Measurements from ENCODE around the gene CACNA1G. TPM values are rescaled to one million over a fixed set of nuclear protein-coding genes. Genes with fewer than 3 reads are reported as not detected.

Gene CACNA1G
- total and polyA plus RNA-seq, 2 experiments from 2014 or later, result 0.06 to 0.97 TPM

GRCh38 chr17:50519141-50519834, 41.2 kb upstream of the CACNA1G start:
- H4K20me1 ChIP-seq (ENCODE audit: insufficient read depth), result no peaks in the 10 kb centered on the region
- peak; percentile 39 for DNase-seq
- H3K4me3 ChIP-seq, result no peak overlapping the region
- 61 to 62% methylated on average over 7 to 8 of the region's 8 CpGs for WGBS, 2 experiments (ENCODE audit: low coverage in 1 of 2, low lambda C conversion rate in 2 of 2, missing lambda C conversion rate in 2 of 2)
- no peak overlapping the region for H2AFZ ChIP-seq
- H3K4me1 ChIP-seq (ENCODE audit: insufficient read depth), result peaks cover 11% of the 10 kb centered on the region; the same call in 1 of the 2 replicates
- no peak for TF ChIP-seq EZH2 (IDR thresholded peaks at IDR 0.05; ENCODE audit: insufficient read depth, poor library complexity, severe bottlenecking)
- no peak for TF ChIP-seq EZH2phosphoT487 (IDR thresholded peaks at IDR 0.05; ENCODE audit: insufficient read depth, low read depth)
- no peak overlapping the region for H3K4me2 ChIP-seq (ENCODE audit: unreplicated experiment)
- H3F3A ChIP-seq (ENCODE audit: insufficient read depth), result no peaks in the 10 kb centered on the region
- no peak overlapping the region for H3K27ac ChIP-seq
- H3K79me2 ChIP-seq (ENCODE audit: insufficient read depth), result no peaks in the 10 kb centered on the region
- H3K9ac ChIP-seq, result no peak overlapping the region
- H3K36me3 ChIP-seq (ENCODE audit: low read depth), result no peaks in the 10 kb centered on the region
- in situ Hi-C loops (cut with MboI), result loop anchor here (25.0 kb wide), 1 partner anchor 443 kb away; no protein-coding TSS in a partner anchor
- no peaks in the 10 kb centered on the region for H3K9me3 ChIP-seq (ENCODE audit: low read depth)
- H3K9me2 ChIP-seq (ENCODE audit: insufficient read depth), result no peaks in the 10 kb centered on the region
- H3K27me3 ChIP-seq (replicated peaks; ENCODE audit: insufficient read depth), result no peaks in the 10 kb centered on the region

DNA sequence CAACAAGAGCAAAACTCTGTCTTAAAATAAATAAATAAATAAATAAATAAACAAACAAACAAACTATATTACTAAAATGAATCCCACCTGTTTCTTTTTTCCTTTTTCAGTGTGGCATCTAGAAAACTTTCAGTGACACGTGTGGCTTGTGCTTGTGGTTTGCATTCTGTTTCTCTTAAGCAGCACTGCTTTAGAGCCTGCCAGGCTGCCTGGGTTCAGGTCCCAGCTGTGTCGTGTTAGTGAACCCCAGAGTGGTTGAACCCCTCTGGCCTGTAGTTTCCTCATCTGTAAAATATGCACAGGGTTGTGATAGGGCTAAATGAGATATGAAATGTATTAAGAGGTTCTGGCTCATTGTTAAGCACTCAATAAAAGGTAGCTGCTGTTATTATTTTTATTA, 40.0 kb upstream of the CACNA1G start:
- H3K27me3 ChIP-seq (replicated peaks; ENCODE audit: insufficient read depth), result no peaks in the 10 kb centered on the region
- WGBS, 2 experiments (ENCODE audit: low coverage in 1 of 2, low lambda C conversion rate in 2 of 2, missing lambda C conversion rate in 2 of 2), result 65 to 70% methylated on average over 2 of the region's 2 CpGs
- H3K9me3 ChIP-seq (ENCODE audit: low read depth), result no peaks in the 10 kb centered on the region
- H2AFZ ChIP-seq, result no peak overlapping the region
- H3F3A ChIP-seq (ENCODE audit: insufficient read depth), result no peaks in the 10 kb centered on the region
- H4K20me1 ChIP-seq (ENCODE audit: insufficient read depth), result no peaks in the 10 kb centered on the region
- H3K79me2 ChIP-seq (ENCODE audit: insufficient read depth), result no peaks in the 10 kb centered on the region
- no peaks in the 10 kb centered on the region for H3K36me3 ChIP-seq (ENCODE audit: low read depth)
- H3K9ac ChIP-seq, result no peak overlapping the region
- no peak for TF ChIP-seq EZH2 (IDR thresholded peaks at IDR 0.05; ENCODE audit: insufficient read depth, poor library complexity, severe bottlenecking)
- H3K4me1 ChIP-seq (ENCODE audit: insufficient read depth), result peaks cover 2% of the 10 kb centered on the region; the same call in 1 of the 2 replicates
- no peak overlapping the region for H3K4me2 ChIP-seq (ENCODE audit: unreplicated experiment)
- no peak for DNase-seq
- in situ Hi-C loops (cut with MboI), result loop anchor here (25.0 kb wide), 1 partner anchor 442 kb away; no protein-coding TSS in a partner anchor
- no peak overlapping the region for H3K27ac ChIP-seq
- H3K9me2 ChIP-seq (ENCODE audit: insufficient read depth), result no peaks in the 10 kb centered on the region
- no peak overlapping the region for H3K4me3 ChIP-seq

DNA sequence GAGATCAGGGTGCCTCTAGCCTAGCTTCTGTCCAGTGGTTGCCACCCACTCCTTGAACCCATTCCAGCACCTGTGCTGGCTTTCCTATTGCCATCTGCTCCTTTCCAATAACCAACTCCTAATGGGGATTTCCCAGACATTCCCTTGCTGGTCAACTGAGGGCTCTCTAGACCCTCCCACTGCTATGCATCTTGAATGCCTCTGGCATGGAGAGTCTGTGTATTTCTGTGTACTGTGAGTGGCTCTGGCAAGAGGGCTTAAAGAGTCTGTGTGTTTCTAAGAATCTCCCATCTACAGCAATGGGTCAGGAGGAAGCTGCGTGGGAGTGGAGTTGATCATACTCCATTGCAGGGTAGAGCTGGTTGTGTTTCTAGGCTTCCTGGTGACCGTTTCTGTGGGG, 39.0 kb upstream of the CACNA1G start:
- Histone ChIP-seq H3F3A (ENCODE audit: insufficient read depth) (no peaks in the 10 kb centered on the region), H3K27me3 (replicated peaks; ENCODE audit: insufficient read depth) (no peaks in the 10 kb centered on the region), H3K79me2 (ENCODE audit: insufficient read depth) (no peaks in the 10 kb centered on the region), H3K4me3 (no peak overlapping the region), H3K36me3 (ENCODE audit: low read depth) (no peaks in the 10 kb centered on the region), H3K4me2 (ENCODE audit: unreplicated experiment) (no peak overlapping the region), H4K20me1 (ENCODE audit: insufficient read depth) (no peaks in the 10 kb centered on the region), H3K9me2 (ENCODE audit: insufficient read depth) (no peaks in the 10 kb centered on the region), H3K9ac (no peak overlapping the region), H3K4me1 (ENCODE audit: insufficient read depth) (no peaks in the 10 kb centered on the region), H3K9me3 (ENCODE audit: low read depth) (no peaks in the 10 kb centered on the region), H2AFZ (no peak overlapping the region), H3K27ac (no peak overlapping the region)
- in situ Hi-C loops (cut with MboI), result loop anchor here (25.0 kb wide), 1 partner anchor 441 kb away; no protein-coding TSS in a partner anchor
- no peak for TF ChIP-seq EZH2phosphoT487 (IDR thresholded peaks at IDR 0.05; ENCODE audit: insufficient read depth, low read depth)
- no peak for TF ChIP-seq EZH2 (IDR thresholded peaks at IDR 0.05; ENCODE audit: insufficient read depth, poor library complexity, severe bottlenecking)
- WGBS, 2 experiments (ENCODE audit: low coverage in 1 of 2, low lambda C conversion rate in 2 of 2, missing lambda C conversion rate in 2 of 2), result 84 to 86% methylated on average over 2 of the region's 2 CpGs
- no peak for DNase-seq

GRCh38 chr17:50522766-50523165, 37.7 kb upstream of the CACNA1G start:
- no peaks in the 10 kb centered on the region for H3K9me3 ChIP-seq (ENCODE audit: low read depth)
- H3K79me2 ChIP-seq (ENCODE audit: insufficient read depth), result no peaks in the 10 kb centered on the region
- H4K20me1 ChIP-seq (ENCODE audit: insufficient read depth), result no peaks in the 10 kb centered on the region
- no peak overlapping the region for H3K27ac ChIP-seq
- in situ Hi-C loops (cut with MboI), result loop anchor here (25.0 kb wide), 1 partner anchor 440 kb away; no protein-coding TSS in a partner anchor
- H3K4me3 ChIP-seq, result no peak overlapping the region
- no peaks in the 10 kb centered on the region for H3K4me1 ChIP-seq (ENCODE audit: insufficient read depth)
- H2AFZ ChIP-seq, result no peak overlapping the region
- H3K9me2 ChIP-seq (ENCODE audit: insufficient read depth), result no peaks in the 10 kb centered on the region
- 77 to 80% methylated on average over 10 of the region's 10 CpGs for WGBS, 2 experiments (ENCODE audit: low coverage in 1 of 2, low lambda C conversion rate in 2 of 2, missing lambda C conversion rate in 2 of 2)
- no peaks in the 10 kb centered on the region for H3F3A ChIP-seq (ENCODE audit: insufficient read depth)
- no peaks in the 10 kb centered on the region for H3K36me3 ChIP-seq (ENCODE audit: low read depth)
- no peaks in the 10 kb centered on the region for H3K27me3 ChIP-seq (replicated peaks; ENCODE audit: insufficient read depth)
- no peak for DNase-seq
- no peak overlapping the region for H3K4me2 ChIP-seq (ENCODE audit: unreplicated experiment)
- TF ChIP-seq EZH2 (IDR thresholded peaks at IDR 0.05; ENCODE audit: insufficient read depth, poor library complexity, severe bottlenecking), result no peak
- no peak for TF ChIP-seq EZH2phosphoT487 (IDR thresholded peaks at IDR 0.05; ENCODE audit: insufficient read depth, low read depth)
- H3K9ac ChIP-seq, result no peak overlapping the region
